22Rv1 (cell line): ENCODE data around the gene ADAM8.

Source experiments
- H3K27ac ChIP-seq: fragments of 450-650 bp; 2 replicates; pipeline ENCODE4 v1.5.1; 2017
- CTCF ChIP-seq: fragments of 450-650 bp; IDR thresholded peaks from 2 replicates; pipeline ENCODE4 v1.5.1; 2017; ENCODE audit warnings: mild to moderate bottlenecking
- ZFX ChIP-seq: fragments of 450-650 bp; IDR thresholded peaks from 2 replicates; pipeline ENCODE4 v1.6.1; 2017; ENCODE audit warnings: antibody characterized with exemption, borderline replicate concordance

ADAM8 gene

GRCh38 chr10:133289761-133290160 is 13.1 kb upstream of the ADAM8 start:
- TF ChIP-seq ZFX (no peak), CTCF (no peak)
- H3K27ac ChIP-seq, result no peak overlapping the region

DNA sequence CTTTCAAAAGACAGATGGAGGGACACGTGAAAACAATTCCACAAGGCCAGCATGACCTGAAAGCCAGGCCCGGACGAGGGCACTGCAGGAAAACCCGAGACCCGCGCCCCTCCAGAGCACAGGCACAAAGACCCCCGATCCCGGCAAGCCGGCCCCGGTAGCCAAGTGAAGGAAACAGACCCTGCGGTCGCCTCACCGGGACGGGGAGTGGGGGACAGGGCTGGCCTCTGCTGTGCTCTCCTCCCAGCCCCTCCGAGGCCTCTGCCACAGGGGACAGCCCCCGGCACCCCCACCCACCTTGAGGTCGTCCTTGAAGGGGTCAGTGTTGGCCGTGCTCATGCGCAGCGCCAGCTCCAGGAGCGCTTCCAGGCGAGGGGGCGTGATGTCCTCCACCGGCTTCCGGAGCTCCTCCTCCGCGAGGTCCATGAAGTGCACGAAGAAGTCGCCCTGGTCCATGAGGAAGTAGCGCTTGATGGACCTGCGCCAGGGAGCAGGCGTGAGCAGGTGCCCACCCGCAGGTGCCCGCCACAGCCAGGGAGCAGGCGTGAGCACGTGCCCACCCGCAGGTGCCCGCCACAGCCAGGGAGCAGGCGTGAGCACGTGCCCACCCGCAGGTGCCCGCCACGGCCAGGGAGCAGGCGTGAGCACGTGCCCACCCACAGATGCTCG is 11.3 kb upstream of the ADAM8 start:
- TF ChIP-seq CTCF (no peak), ZFX (no peak)

DNA sequence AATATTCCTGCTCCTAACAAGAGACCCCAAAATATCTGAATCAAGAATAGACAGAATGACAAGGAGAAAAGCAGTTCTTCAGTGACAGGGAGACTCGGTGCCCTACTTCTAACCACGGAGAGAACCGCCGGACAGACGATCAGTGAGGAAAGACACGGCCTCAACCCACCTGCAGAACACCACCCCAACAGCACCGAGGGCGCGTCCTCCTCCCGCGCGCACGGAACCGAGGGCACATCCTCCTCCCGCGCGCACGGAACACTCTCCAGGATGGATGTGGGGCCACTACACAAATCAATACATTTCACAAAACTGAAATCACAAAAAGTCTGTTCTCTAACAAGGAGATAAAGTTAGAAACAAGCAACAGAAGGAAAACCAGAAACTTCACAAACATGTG is 9.7 kb upstream of the ADAM8 start:
- no peak for TF ChIP-seq ZFX
- H3K27ac ChIP-seq, result no peak overlapping the region

More for the DNA sequence above, 11.3 kb upstream of the ADAM8 start:
- H3K27ac ChIP-seq, result no peak overlapping the region

DNA sequence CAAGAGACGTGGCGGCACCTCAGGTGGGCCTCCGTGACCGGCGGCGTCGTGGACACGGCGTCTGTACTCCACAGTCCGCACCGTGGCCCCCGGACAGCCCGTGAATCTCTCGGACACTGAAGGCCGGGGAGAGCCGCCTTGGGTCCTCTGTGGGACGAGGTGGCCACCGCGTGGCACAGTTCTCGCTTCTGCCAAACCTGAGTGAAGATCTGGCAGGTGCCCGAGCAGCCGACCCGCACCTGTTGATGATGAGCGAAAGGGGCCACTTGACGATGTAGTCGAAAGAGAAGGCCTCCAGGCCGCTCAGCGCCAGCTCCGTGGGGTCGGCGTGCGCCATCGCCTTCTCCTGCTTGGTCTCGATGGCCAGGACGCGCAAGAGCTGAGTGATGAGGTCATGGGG is 8.5 kb upstream of the ADAM8 start:
- no peak overlapping the region for H3K27ac ChIP-seq
- TF ChIP-seq CTCF (no peak), ZFX (no peak)

- TF ChIP-seq ZFX, result no peak
- TF ChIP-seq CTCF, result no peak
- H3K27ac ChIP-seq, result no peak overlapping the region
These were observed 7.3 kb upstream of the ADAM8 start for GRCh38 chr10:133283931-133284330.

DNA sequence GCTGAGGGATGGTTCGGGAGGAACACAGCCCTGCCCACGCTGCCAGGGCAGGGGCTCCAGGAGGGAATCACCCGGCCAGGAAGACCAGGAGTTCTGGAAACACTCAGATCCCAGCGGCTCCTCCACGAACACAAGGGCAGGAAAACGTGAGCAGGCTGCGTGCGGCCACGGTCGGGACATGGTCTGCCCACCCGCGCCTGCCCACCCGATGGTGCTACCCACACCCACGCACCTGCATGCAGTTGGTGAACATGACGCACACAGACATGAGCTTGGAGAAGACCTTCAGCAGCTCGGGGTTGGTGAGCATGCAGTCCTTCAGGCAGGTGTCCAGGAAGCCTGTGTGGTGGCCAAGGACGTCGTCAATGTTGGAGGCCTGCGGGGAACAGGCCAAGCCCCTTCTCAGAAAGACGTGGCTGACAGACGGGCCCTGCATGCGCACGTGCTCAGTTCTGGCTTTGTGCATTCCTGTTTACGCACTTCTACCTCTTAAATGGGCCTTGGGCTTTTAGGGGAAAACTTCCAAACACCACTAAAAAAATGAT is 6.2 kb upstream of the ADAM8 start:
- TF ChIP-seq CTCF (no peak), ZFX (no peak)
- H3K27ac ChIP-seq, result no peak overlapping the region

GRCh38 chr10:133281628-133282372 is 5.1 kb upstream of the ADAM8 start:
- TF ChIP-seq CTCF (no peak), ZFX (no peak)
- H3K27ac ChIP-seq, result no peak overlapping the region
